WTC11 (cell line): Measurements from ENCODE around the gene KLF11. TPM values are rescaled to one million over a fixed set of nuclear protein-coding genes. Genes with fewer than 3 reads are reported as not detected.

Experiments used
- ATAC-seq: fragments of 200-7000 bp; cut with Tn5 transposase; 2 replicates; pipeline ENCODE4 v1.10.0; 2021; ENCODE audit warnings: mild to moderate bottlenecking, moderate library complexity
- CTCF ChIA-PET: fragments of 300-600 bp; sonication (Branson Sonifier 250); formaldehyde crosslinking; loops from one replicate; lab custom pipeline; 2021; ENCODE audit warnings: antibody characterized with exemption; lab: Charles Lee
- POLR2A ChIA-PET: fragments of 350-600 bp; sonication (Branson Sonifier 250); formaldehyde crosslinking; loops from one replicate; lab custom pipeline; 2021; ENCODE audit warnings: antibody characterized with exemption; lab: Charles Lee
- DNase-seq: peaks from one replicate; pipeline ENCODE4 v3.0.0; 2021; ENCODE audit warnings: low spot score
- H3K27ac Mint-ChIP-seq: 2 replicates; pipeline ENCODE4 v1.8.0; 2021; ENCODE audit warnings: mixed read lengths
- H3K27me3 Mint-ChIP-seq: 2 replicates; pipeline ENCODE4 v1.8.0; 2021; ENCODE audit warnings: low read depth, mild to moderate bottlenecking, moderate library complexity, mixed read lengths
- H3K36me3 Mint-ChIP-seq: 2 replicates; pipeline ENCODE4 v1.8.0; 2021; ENCODE audit warnings: mixed read lengths
- H3K4me1 Mint-ChIP-seq: 2 replicates; pipeline ENCODE4 v1.8.0; 2022; ENCODE audit warnings: mixed read lengths
- H3K4me3 Mint-ChIP-seq: 2 replicates; pipeline ENCODE4 v1.8.0; 2021; ENCODE audit warnings: mild to moderate bottlenecking, moderate library complexity, mixed read lengths
- H3K9me3 Mint-ChIP-seq: 2 replicates; pipeline ENCODE4 v1.8.0; 2021; ENCODE audit warnings: mixed read lengths
- GTF2I ChIP-seq: fragments of 250-450 bp; sonication (Bioruptor Pico); conservative IDR thresholded peaks from 2 replicates; pipeline ENCODE4 v1.4.0; 2021; ENCODE audit warnings: mild to moderate bottlenecking
- JAZF1 ChIP-seq: fragments of 250-450 bp; sonication (Bioruptor Pico); IDR thresholded peaks from 2 replicates; pipeline ENCODE4 v1.9.0; 2021; ENCODE audit warnings: moderate library complexity, mild to moderate bottlenecking, inconsistent platforms
- NFE2L1 ChIP-seq: sonication (generic); formaldehyde crosslinking; IDR thresholded peaks from 2 replicates; pipeline ENCODE4 v1.8.1; 2023; ENCODE audit warnings: missing genetic modification reagents
- NFYB ChIP-seq: sonication (generic); formaldehyde crosslinking; conservative IDR thresholded peaks from 2 replicates; pipeline ENCODE4 v1.8.0; 2022; ENCODE audit warnings: low read depth, missing genetic modification reagents
- RORB ChIP-seq: fragments of 250-450 bp; sonication (Bioruptor Pico); IDR thresholded peaks from 2 replicates; pipeline ENCODE4 v1.9.0; 2021; ENCODE audit warnings: mild to moderate bottlenecking
- SP1 ChIP-seq: sonication (generic); formaldehyde crosslinking; conservative IDR thresholded peaks from 2 replicates; pipeline ENCODE4 v1.8.1; 2022; ENCODE audit warnings: missing genetic modification reagents
- TEAD1 ChIP-seq: sonication (generic); formaldehyde crosslinking; IDR thresholded peaks from 2 replicates; pipeline ENCODE4 v1.8.0; 2022; ENCODE audit warnings: mild to moderate bottlenecking, missing genetic modification reagents
- ZNF232 ChIP-seq: sonication (generic); formaldehyde crosslinking; IDR thresholded peaks from 2 replicates; pipeline ENCODE4 v1.8.0; 2022; ENCODE audit warnings: mild to moderate bottlenecking, missing genetic modification reagents
- ZNF671 ChIP-seq: fragments of 250-450 bp; sonication (Bioruptor Pico); IDR thresholded peaks from 2 replicates; pipeline ENCODE4 v1.8.0; 2021; ENCODE audit warnings: mild to moderate bottlenecking
- total RNA-seq: library from RNA; stranded (reverse); gene quantifications from 3 replicates; pipeline ENCODE4 v1.2.3, GENCODE V29; 2021
- TF ChIP-seq, protein P1 (sequence below): sonication (generic); formaldehyde crosslinking; conservative IDR thresholded peaks from 2 replicates; pipeline ENCODE4 v1.8.1; 2022; ENCODE audit warnings: mild to moderate bottlenecking, missing genetic modification reagents
- TF ChIP-seq, protein P2 (sequence below): sonication (generic); formaldehyde crosslinking; IDR thresholded peaks from 2 replicates; pipeline ENCODE4 v1.8.0; 2023; ENCODE audit warnings: mild to moderate bottlenecking, missing genetic modification reagents
- TF ChIP-seq, protein P3 (sequence below): sonication (generic); formaldehyde crosslinking; IDR thresholded peaks from 2 replicates; pipeline ENCODE4 v1.8.1; 2023; ENCODE audit warnings: mild to moderate bottlenecking, missing genetic modification reagents, moderate library complexity
- TF ChIP-seq, protein P4 (sequence below): sonication (generic); formaldehyde crosslinking; IDR thresholded peaks from 2 replicates; pipeline ENCODE4 v1.8.0; 2022; ENCODE audit warnings: mild to moderate bottlenecking, missing genetic modification reagents
- TF ChIP-seq, protein P5 (sequence below): sonication (generic); formaldehyde crosslinking; IDR thresholded peaks from 2 replicates; pipeline ENCODE4 v1.8.0; 2022; ENCODE audit warnings: missing genetic modification reagents
- TF ChIP-seq, protein P6 (sequence below): fragments of 200-600 bp; IDR thresholded peaks from 2 replicates; pipeline ENCODE4 v1.8.0; 2022; ENCODE audit warnings: antibody characterized with exemption

KLF11 gene
- total RNA-seq, 1 experiment from 2014 or later: 8.8 TPM

DNA sequence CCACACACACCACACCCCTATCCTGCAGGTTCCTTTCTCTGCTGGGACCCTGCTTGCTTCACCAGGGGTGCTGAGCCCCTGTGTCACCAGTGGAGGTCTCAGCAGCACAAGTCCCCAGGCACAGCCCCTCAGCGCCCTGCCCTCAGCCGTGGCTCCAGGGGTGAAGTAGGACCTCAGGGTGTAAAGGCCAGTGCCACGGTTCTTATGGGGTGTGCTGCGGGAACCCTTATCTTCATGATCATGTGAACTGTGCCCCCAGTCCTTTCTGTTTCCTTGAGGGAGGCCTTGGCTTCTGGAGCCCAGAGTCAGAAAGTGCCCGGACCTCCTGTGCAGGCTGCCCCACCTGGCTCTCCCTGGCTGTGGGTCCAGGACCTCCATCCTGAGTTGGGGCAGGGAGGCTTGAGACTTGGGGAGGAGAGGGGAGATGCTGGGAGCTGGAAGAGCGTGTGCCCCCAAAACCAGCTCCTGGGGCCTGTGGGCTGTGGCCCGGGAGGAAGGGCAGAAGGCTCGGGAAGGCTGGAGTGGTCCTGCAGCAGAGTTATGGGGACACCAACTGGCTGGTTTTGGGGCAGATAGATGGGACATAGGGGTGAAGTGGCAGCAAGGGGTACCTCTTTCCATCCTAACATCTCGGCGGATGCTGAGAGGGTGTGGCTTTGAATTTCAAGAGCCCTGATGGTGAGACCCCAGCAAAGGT lies 20.2 kb upstream of the KLF11 start:
- ATAC-seq (no peak), DNase-seq (no peak)
- no peaks in the 10 kb centered on the region for H3K36me3 Mint-ChIP-seq
- no peaks in the 10 kb centered on the region for H3K4me1 Mint-ChIP-seq
- H3K27ac Mint-ChIP-seq: no peak overlapping the region
- no peaks in the 10 kb centered on the region; the same call in 1 of the 2 replicates for H3K27me3 Mint-ChIP-seq
- ChIA-PET POLR2A (no interaction called here), CTCF (interaction anchor here (0.6 to 2.3 kb wide), 3 partner anchors 32 to 81 kb away, joined by 3 to 13 read pairs (median 3); no protein-coding TSS in a partner anchor)
- TF ChIP-seq, protein P1, sequence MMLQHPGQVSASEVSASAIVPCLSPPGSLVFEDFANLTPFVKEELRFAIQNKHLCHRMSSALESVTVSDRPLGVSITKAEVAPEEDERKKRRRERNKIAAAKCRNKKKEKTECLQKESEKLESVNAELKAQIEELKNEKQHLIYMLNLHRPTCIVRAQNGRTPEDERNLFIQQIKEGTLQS: no peak
- TF ChIP-seq ZNF232 (CRISPR knock-in tag) (no peak), ZNF671 (no peak), GTF2I (CRISPR knock-in tag) (no peak), TEAD1 (CRISPR knock-in tag) (no peak), RORB (CRISPR knock-in tag) (no peak), NFYB (no peak), NFE2L1 (CRISPR knock-in tag) (no peak), JAZF1 (CRISPR knock-in tag) (no peak)
- TF ChIP-seq, protein P2, sequence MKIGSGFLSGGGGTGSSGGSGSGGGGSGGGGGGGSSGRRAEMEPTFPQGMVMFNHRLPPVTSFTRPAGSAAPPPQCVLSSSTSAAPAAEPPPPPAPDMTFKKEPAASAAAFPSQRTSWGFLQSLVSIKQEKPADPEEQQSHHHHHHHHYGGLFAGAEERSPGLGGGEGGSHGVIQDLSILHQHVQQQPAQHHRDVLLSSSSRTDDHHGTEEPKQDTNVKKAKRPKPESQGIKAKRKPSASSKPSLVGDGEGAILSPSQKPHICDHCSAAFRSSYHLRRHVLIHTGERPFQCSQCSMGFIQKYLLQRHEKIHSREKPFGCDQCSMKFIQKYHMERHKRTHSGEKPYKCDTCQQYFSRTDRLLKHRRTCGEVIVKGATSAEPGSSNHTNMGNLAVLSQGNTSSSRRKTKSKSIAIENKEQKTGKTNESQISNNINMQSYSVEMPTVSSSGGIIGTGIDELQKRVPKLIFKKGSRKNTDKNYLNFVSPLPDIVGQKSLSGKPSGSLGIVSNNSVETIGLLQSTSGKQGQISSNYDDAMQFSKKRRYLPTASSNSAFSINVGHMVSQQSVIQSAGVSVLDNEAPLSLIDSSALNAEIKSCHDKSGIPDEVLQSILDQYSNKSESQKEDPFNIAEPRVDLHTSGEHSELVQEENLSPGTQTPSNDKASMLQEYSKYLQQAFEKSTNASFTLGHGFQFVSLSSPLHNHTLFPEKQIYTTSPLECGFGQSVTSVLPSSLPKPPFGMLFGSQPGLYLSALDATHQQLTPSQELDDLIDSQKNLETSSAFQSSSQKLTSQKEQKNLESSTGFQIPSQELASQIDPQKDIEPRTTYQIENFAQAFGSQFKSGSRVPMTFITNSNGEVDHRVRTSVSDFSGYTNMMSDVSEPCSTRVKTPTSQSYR: no peak
- no peak overlapping the region for H3K4me3 Mint-ChIP-seq
- no peaks in the 10 kb centered on the region for H3K9me3 Mint-ChIP-seq

DNA sequence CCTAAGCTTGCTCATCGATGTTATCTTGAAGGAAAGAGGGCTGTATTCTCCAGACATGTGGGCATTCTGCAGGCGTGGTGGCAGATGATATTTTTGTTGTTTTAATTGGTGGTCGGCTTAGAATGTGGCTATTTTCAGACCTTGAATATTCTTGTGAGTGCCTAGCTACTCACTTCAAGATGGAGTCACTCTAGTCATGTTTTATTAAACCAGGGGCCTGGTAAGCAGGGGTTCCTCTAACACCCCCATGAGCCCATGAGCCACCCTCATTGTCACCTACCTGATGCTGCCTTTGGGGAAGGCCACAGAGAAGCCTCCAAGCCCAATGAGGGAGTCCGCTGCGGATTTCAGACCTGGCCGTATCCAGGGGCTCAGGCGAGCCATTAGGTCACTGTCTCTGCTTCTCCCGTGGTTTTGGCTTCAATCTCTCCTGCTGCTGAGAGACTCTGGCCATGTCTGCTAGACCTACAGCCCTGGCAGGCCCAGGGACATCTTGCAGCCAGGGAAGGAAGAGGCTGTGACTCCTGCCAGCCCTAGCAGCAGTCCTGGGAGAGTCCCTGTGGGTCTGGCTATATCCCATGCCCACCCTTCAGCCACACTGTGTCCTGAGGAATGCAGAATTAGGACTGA lies 16.3 kb upstream of the KLF11 start:
- ChIA-PET POLR2A (no interaction called here), CTCF (interaction anchor here (1.0 to 4.4 kb wide), 5 partner anchors 21 to 257 kb away, joined by 3 to 35 read pairs (median 4); no protein-coding TSS in a partner anchor)
- Mint-ChIP-seq H3K4me1 (peaks cover 19% of the 10 kb centered on the region), H3K36me3 (no peaks in the 10 kb centered on the region), H3K27me3 (no peaks in the 10 kb centered on the region), H3K27ac (no peak overlapping the region), H3K9me3 (no peaks in the 10 kb centered on the region), H3K4me3 (no peak overlapping the region)
- ATAC-seq (no peak), DNase-seq (no peak)
- TF ChIP-seq SP1 (CRISPR knock-in tag): no peak

DNA sequence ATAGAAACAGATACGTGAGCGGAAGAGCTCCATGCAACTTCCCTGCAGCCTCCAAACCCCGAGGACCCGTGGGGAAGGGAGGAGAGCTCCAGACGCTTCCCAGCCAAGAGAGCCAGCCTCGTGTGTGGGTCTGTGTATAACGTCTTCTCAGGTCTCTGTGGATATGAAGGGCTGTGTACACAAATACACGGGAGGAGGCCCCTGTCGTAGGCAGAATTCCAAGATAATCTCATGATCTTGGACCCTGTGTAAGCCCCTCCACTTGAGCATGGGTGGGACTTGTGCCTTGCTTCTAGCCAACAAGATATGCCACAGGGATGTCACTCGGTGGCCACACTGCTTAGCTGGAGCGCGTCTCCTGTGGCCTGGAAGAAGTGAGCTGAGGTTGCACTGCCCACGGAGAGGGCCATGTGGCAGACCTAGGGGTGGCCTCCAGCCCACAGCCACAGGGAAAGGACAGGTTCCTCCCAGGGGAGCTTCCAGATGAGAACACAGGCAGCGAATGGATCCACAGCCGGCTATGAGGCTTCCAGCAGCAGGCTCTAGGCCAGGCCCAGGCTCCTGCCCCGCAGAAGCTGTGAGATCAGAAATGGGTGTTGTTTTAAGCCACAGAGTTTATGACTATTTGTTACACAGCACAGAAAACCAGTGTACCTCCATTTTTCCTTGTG lies 15.6 kb upstream of the KLF11 start:
- no peak overlapping the region for H3K4me3 Mint-ChIP-seq
- ChIA-PET CTCF (interaction anchor here (0.7 to 4.4 kb wide), 12 partner anchors 8 to 258 kb away, joined by 3 to 35 read pairs (median 4); partner anchors contain the start of gene TAF1B), POLR2A (interaction anchor here (0.7 to 1.4 kb wide), 2 partner anchors 15 to 43 kb away, joined by 3 to 5 read pairs; partner anchors contain the start of gene KLF11)
- H3K9me3 Mint-ChIP-seq: no peaks in the 10 kb centered on the region
- no peak for DNase-seq
- no peak for ATAC-seq
- peaks cover 19% of the 10 kb centered on the region for H3K4me1 Mint-ChIP-seq
- H3K27ac Mint-ChIP-seq: no peak overlapping the region
- TF ChIP-seq, protein P3, sequence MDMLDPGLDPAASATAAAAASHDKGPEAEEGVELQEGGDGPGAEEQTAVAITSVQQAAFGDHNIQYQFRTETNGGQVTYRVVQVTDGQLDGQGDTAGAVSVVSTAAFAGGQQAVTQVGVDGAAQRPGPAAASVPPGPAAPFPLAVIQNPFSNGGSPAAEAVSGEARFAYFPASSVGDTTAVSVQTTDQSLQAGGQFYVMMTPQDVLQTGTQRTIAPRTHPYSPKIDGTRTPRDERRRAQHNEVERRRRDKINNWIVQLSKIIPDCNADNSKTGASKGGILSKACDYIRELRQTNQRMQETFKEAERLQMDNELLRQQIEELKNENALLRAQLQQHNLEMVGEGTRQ (CRISPR knock-in tag): no peak
- H3K27me3 Mint-ChIP-seq: no peaks in the 10 kb centered on the region
- H3K36me3 Mint-ChIP-seq: no peaks in the 10 kb centered on the region

DNA sequence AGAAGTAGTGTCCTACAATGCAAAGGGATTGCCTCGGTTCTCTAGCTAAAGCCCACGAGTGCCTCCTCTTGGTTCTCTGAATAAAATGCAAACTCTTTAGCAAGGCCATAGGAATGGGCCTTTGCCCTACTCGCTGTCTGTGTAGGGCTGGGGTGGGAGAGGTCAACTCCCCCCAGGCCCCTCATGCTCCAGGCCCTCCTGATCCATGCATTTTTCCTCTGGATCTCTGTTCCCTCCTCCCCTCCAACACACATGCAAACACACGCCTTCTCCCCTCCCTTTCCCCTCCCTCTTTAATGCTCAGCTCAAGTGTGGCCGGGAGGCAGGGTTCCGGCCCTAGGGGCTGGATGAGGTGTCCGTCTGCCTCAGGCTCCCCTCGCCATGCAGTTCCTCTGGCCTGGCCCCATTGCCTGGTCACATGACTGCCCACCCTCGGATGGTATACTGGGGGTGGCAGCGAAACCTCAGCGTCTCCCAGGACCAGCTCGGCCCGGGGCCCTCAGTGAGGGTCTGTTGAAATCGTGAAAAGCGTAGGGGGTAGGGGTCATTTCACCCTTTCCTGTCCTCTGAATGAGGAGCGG lies 14.9 kb upstream of the KLF11 start:
- ChIA-PET POLR2A (interaction anchor here (0.7 to 1.4 kb wide), 2 partner anchors 14 to 44 kb away, joined by 3 to 5 read pairs; partner anchors contain the start of gene KLF11), CTCF (interaction anchor here (0.6 to 4.4 kb wide), 17 partner anchors 8 to 273 kb away, joined by 3 to 35 read pairs (median 4); partner anchors contain the start of gene TAF1B)
- Mint-ChIP-seq H3K4me3 (no peak overlapping the region), H3K27ac (no peak overlapping the region), H3K4me1 (peaks cover 19% of the 10 kb centered on the region), H3K36me3 (no peaks in the 10 kb centered on the region), H3K9me3 (no peaks in the 10 kb centered on the region), H3K27me3 (no peaks in the 10 kb centered on the region)
- DNase-seq: no peak
- ATAC-seq: peak; percentile 45
- TF ChIP-seq, protein P4, sequence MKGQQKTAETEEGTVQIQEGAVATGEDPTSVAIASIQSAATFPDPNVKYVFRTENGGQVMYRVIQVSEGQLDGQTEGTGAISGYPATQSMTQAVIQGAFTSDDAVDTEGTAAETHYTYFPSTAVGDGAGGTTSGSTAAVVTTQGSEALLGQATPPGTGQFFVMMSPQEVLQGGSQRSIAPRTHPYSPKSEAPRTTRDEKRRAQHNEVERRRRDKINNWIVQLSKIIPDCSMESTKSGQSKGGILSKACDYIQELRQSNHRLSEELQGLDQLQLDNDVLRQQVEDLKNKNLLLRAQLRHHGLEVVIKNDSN (CRISPR knock-in tag): peak; percentile 30; the same call in 1 of the 2 replicates
- TF ChIP-seq, protein P5, sequence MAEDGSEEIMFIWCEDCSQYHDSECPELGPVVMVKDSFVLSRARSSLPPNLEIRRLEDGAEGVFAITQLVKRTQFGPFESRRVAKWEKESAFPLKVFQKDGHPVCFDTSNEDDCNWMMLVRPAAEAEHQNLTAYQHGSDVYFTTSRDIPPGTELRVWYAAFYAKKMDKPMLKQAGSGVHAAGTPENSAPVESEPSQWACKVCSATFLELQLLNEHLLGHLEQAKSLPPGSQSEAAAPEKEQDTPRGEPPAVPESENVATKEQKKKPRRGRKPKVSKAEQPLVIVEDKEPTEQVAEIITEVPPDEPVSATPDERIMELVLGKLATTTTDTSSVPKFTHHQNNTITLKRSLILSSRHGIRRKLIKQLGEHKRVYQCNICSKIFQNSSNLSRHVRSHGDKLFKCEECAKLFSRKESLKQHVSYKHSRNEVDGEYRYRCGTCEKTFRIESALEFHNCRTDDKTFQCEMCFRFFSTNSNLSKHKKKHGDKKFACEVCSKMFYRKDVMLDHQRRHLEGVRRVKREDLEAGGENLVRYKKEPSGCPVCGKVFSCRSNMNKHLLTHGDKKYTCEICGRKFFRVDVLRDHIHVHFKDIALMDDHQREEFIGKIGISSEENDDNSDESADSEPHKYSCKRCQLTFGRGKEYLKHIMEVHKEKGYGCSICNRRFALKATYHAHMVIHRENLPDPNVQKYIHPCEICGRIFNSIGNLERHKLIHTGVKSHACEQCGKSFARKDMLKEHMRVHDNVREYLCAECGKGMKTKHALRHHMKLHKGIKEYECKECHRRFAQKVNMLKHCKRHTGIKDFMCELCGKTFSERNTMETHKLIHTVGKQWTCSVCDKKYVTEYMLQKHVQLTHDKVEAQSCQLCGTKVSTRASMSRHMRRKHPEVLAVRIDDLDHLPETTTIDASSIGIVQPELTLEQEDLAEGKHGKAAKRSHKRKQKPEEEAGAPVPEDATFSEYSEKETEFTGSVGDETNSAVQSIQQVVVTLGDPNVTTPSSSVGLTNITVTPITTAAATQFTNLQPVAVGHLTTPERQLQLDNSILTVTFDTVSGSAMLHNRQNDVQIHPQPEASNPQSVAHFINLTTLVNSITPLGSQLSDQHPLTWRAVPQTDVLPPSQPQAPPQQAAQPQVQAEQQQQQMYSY (CRISPR knock-in tag): no peak
- TF ChIP-seq, protein P6, sequence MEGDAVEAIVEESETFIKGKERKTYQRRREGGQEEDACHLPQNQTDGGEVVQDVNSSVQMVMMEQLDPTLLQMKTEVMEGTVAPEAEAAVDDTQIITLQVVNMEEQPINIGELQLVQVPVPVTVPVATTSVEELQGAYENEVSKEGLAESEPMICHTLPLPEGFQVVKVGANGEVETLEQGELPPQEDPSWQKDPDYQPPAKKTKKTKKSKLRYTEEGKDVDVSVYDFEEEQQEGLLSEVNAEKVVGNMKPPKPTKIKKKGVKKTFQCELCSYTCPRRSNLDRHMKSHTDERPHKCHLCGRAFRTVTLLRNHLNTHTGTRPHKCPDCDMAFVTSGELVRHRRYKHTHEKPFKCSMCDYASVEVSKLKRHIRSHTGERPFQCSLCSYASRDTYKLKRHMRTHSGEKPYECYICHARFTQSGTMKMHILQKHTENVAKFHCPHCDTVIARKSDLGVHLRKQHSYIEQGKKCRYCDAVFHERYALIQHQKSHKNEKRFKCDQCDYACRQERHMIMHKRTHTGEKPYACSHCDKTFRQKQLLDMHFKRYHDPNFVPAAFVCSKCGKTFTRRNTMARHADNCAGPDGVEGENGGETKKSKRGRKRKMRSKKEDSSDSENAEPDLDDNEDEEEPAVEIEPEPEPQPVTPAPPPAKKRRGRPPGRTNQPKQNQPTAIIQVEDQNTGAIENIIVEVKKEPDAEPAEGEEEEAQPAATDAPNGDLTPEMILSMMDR: no peak
